HG02610 (cell line): ENCODE measurements around the gene OR4X1.
A peak's percentile ranks its signal among the peaks of the same experiment; 100 is the strongest.
"Not testable (repeated sequence)": the region's sequence is repeated elsewhere in the genome, so short reads cannot be mapped to it uniquely, and the experiment has no call there.

Experiments
- ATAC-seq: cut with Tn5 transposase; IDR thresholded peaks from one replicate; pipeline ENCODE4 v1.9.1; 2021; ENCODE audit warnings: mild to moderate bottlenecking, moderate library complexity; ENCODE audit not compliant: unreplicated experiment

Gene OR4X1

GRCh38 chr11:48263423-48263911 lies at the start of gene OR4X1:
TSS of gene OR4X1 (plus strand) at chr11:48263861. CDS start at chr11:48263861, 0 bp downstream.
- no peak for ATAC-seq

GRCh38 chr11:48216510-48216909 lies 47.2 kb upstream of the OR4X1 start, which contains the start of gene OR4B1:
TSS of gene OR4B1 (plus strand) at chr11:48216810. CDS start at chr11:48216810, 0 bp downstream.
- no peak for ATAC-seq

- no peak for ATAC-seq
Observed at GRCh38 chr11:48228761-48229160, 34.9 kb upstream of the OR4X1 start.

- ATAC-seq: not testable (repeated sequence)
Observed at GRCh38 chr11:48230057-48230456, 33.6 kb upstream of the OR4X1 start.

GRCh38 chr11:48237727-48238126 lies 25.9 kb upstream of the OR4X1 start:
- ATAC-seq: no peak

GRCh38 chr11:48242501-48242900 lies 21.2 kb upstream of the OR4X1 start:
- no peak for ATAC-seq

GRCh38 chr11:48244804-48245203 lies 18.9 kb upstream of the OR4X1 start, which contains the start of gene OR4X2:
TSS of gene OR4X2 (plus strand) at chr11:48245104. CDS start at chr11:48245104, 0 bp downstream.
- no peak for ATAC-seq

- ATAC-seq: no peak
Observed at GRCh38 chr11:48248902-48249301, 14.8 kb upstream of the OR4X1 start.

- ATAC-seq: no peak
Observed at GRCh38 chr11:48261600-48261999, 2.1 kb upstream of the OR4X1 start.

- ATAC-seq: no peak
Observed at GRCh38 chr11:48270621-48271020, 7.0 kb downstream of the OR4X1 start.

- no peak for ATAC-seq
Observed at GRCh38 chr11:48272606-48273005, 8.9 kb downstream of the OR4X1 start.

GRCh38 chr11:48305923-48306322 lies 42.3 kb downstream of the OR4X1 start, which contains the start of gene OR4S1:
TSS of gene OR4S1 (plus strand) at chr11:48306223. CDS start at chr11:48306223, 0 bp downstream.
- ATAC-seq: no peak

- peak; percentile 91 for ATAC-seq
Observed at GRCh38 chr11:48307760-48308386, 44.2 kb downstream of the OR4X1 start.

- not testable (repeated sequence) for ATAC-seq
Observed at GRCh38 chr11:48313590-48313989, 49.9 kb downstream of the OR4X1 start.
